IPS-15b (cell line): ENCODE measurements around the gene SCAMP5.

Source experiments
- H3K27me3 ChIP-seq: one replicate; pipeline ENCODE4 v1.6.1; 2013; ENCODE audit warnings: low read length; ENCODE audit not compliant: control insufficient read depth, insufficient read depth
- H3K36me3 ChIP-seq: one replicate; pipeline ENCODE4 v1.6.1; 2013; ENCODE audit warnings: low read length; ENCODE audit not compliant: control insufficient read depth, insufficient read depth
- H3K4me1 ChIP-seq: one replicate; pipeline ENCODE4 v1.6.1; 2013; ENCODE audit warnings: mild to moderate bottlenecking, low read length; ENCODE audit not compliant: control insufficient read depth, insufficient read depth
- H3K4me3 ChIP-seq: one replicate; pipeline ENCODE4 v1.5.1; 2013; ENCODE audit warnings: low read depth, low read length
- H3K9ac ChIP-seq: one replicate; pipeline ENCODE4 v1.6.1; 2013; ENCODE audit warnings: low read depth, mild to moderate bottlenecking, low read length
- H3K9me3 ChIP-seq: one replicate; pipeline ENCODE4 v1.6.1; 2013; ENCODE audit warnings: mild to moderate bottlenecking, low read length; ENCODE audit not compliant: control insufficient read depth, insufficient read depth

The SCAMP5 gene

GRCh38 chr15:74995182-74995778, at the start of gene SCAMP5:
Gene SCAMP5 (plus strand): TSS chr15:74995563. CDS start chr15:75011840, 16,277 bp downstream.
- H3K27me3 ChIP-seq = peaks cover 9% of the 10 kb centered on the region
- H3K9me3 ChIP-seq = no peaks in the 10 kb centered on the region
- peaks cover 7% of the 10 kb centered on the region for H3K4me1 ChIP-seq
- peaks cover 6% of the 10 kb centered on the region for H3K36me3 ChIP-seq
- peak within 1 kb of the TSS; percentile 61 for H3K9ac ChIP-seq
- H3K4me3 ChIP-seq = peak within 1 kb of the TSS; percentile 82

DNA sequence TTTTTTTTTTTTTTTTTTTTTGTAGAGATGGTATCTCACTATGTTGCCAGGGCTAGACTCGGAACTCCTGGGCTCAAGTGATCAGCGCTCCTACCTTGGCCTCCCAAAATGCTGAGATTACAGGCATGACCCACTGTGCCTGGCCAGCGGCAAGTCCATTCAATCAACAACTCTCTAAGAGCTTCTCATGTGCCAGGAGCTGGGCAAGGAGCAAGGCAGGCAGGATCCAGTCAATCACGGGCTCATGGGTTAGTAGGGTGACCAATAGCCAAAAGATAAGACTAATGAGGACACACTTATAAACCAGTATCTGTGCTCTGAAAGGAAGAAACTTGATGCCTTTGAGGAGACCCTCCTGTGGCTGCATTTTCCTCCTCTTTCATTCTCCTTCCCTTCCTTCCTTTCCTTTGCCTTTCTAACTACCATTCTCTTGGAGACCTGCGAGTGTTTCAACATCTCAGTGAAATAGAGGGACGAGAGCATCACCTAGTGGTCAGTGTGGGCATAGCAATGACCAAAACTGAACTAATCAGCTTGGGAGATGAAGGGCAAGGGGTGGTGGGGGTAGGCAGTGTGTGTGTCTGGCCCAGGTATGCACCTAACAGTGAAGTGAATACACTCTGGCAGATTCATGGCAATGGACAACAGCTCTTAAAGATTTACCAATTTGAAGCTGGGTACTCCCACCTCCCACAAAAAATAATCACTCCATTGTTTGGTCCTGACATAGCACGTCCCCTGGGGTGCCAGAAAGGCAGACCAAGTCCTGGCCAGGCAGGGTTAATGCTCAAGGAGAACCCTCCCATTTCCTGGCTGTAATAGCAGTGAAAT, 45.1 kb upstream of the SCAMP5 start:
- peaks cover 8% of the 10 kb centered on the region for H3K4me1 ChIP-seq
- no peaks in the 10 kb centered on the region for H3K9me3 ChIP-seq
- H3K36me3 ChIP-seq = peaks cover 3% of the 10 kb centered on the region
- H3K9ac ChIP-seq = no peak overlapping the region
- peaks cover 3% of the 10 kb centered on the region for H3K27me3 ChIP-seq
- H3K4me3 ChIP-seq = no peak overlapping the region

DNA sequence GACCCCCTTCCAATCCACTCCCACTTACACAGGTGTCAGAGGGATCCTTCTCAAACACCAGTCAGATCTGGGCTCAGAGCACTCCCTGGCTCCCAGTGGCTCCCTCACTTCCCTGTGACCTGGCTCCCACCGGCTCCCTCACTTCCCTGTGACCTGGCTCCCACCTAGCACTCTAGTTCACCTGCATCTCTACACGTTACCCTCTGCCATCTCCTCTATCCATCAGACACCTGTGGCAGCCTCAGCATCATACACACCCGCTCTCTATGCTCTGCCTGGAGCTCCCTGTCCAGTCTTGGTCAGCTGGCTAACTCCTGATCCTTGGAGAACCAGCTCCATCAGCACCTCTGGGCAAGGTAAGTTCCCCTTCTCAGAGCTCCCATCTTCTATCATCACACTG, 44.4 kb upstream of the SCAMP5 start:
- Histone ChIP-seq H3K36me3 (peaks cover 3% of the 10 kb centered on the region), H3K4me3 (no peak overlapping the region), H3K27me3 (peaks cover 9% of the 10 kb centered on the region), H3K9ac (no peak overlapping the region), H3K4me1 (peaks cover 8% of the 10 kb centered on the region), H3K9me3 (no peaks in the 10 kb centered on the region)

DNA sequence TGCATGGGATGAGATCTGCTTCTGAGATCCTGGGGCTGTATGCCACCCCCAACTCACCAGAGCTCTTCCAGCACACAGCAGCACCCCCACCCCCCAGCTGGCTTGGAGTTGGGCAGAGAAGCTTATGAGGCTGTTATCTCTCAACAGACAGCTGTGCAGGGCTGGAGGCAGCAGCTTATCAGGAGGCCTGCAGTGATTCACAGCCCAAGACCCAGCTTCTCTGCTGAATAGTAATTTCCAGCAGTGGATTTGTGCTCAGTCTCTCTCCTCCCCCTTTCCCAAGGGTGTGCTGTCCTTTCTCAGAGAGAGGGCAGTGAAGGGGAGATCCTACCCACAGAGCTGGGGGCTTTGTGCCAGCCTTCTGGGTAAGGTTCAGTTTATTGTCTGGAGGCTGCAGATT, 40.8 kb upstream of the SCAMP5 start:
- H3K9me3 ChIP-seq = no peaks in the 10 kb centered on the region
- H3K36me3 ChIP-seq = peaks cover 3% of the 10 kb centered on the region
- H3K4me3 ChIP-seq = peak overlapping the region; percentile 91
- H3K27me3 ChIP-seq = peaks cover 16% of the 10 kb centered on the region
- H3K4me1 ChIP-seq = peaks cover 8% of the 10 kb centered on the region
- peak overlapping the region; percentile 76 for H3K9ac ChIP-seq

- Histone ChIP-seq H3K27me3 (peaks cover 20% of the 10 kb centered on the region), H3K9ac (peak overlapping the region; percentile 76), H3K4me1 (peaks cover 8% of the 10 kb centered on the region), H3K36me3 (peaks cover 3% of the 10 kb centered on the region), H3K4me3 (peak overlapping the region; percentile 91), H3K9me3 (no peaks in the 10 kb centered on the region)
These were observed 40.3 kb upstream of the SCAMP5 start for GRCh38 chr15:74955017-74955416.

DNA sequence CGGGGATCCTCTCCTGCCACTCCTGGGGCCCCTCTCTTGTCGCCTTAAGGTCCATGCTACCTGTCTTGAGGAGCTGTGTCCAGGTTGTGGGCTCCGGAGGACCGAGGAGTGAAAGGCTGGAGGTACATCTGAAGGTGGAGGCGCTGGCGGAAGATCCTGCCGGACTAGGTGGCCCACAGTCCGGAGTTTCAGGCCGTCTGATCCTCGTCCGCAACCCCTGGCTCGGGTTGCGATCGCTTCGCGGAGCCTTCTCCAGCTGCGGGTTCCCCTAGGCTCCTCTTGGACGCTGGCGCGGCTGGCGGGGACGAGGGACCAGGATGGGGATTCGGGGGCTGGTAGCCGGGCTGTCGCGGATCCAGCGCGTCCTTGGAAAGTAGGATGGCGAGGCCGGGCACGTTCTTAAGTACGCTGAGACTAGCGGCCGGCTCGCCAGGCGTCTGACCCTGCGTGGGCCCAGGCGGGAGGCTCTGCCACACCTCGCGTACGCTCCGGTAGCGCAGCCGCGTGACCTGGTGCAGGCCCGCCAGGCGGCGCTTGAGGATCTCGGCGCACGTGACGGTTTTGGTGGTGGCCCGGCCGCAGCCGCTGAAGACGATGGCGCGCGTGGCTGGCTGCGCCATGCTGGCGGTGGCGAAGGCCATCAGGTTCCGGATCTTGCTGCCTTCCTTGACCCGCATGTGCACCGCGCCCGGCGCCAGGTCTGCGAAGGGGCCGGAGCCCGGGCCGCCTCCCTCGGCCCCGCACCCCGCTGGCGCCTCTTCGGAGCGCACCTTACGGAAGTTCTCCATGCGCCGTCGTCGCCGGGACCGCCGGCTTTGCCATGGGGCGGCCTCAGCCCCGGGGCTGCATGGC, 39.3 kb upstream of the SCAMP5 start:
- H3K4me1 ChIP-seq = no peaks in the 10 kb centered on the region
- peaks cover 25% of the 10 kb centered on the region for H3K27me3 ChIP-seq
- H3K36me3 ChIP-seq = peaks cover 3% of the 10 kb centered on the region
- H3K9me3 ChIP-seq = no peaks in the 10 kb centered on the region
- H3K4me3 ChIP-seq = peak overlapping the region; percentile 91
- peak overlapping the region; percentile 85 for H3K9ac ChIP-seq

DNA sequence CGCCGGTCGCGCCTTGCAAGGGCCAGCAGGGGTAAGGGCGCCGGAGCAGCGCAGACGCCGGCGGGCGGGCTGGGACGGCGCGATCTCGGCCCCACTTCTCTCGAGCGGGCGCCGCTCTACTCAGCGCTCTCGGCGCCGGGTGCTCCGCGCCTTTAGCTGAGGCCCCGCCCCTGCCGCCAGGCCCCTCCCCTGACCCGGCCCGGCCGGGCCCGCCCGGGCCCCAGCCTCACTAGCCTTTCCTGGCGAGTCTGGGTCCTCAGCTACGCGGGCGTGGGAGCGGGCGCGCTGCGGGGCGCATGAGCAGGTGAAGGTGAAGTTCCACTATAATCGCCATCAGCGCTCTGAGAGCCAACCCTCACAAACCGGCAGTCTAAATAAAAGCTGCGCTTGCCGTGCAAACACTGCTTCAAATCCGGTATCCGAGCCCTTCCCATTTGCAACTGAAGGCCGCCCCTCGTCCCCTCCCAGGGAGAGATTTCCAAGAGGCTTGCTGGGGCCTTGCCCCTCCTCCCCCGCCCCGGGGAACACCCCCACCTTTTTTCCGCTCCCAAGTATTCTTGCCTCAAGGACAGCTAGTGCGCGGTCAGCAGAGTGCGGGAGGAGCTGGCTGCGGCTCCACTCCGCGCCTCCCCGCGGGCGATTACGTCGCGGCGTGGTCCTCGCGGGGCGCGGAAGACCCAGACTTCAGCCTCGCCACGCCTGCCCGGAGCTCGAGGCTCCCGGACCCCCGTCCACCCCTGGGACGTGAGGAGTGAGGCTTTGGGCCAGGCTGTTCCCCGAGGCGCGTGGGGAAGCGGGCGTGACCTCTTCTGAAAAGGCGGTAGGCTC, 38.5 kb upstream of the SCAMP5 start, which contains the start of gene RPP25:
Gene RPP25 (minus strand): TSS at position 125 of the 828 bp plus-strand sequence. CDS start 189 bp downstream, outside the sequence.
- Histone ChIP-seq H3K9me3 (no peaks in the 10 kb centered on the region), H3K4me3 (peak within 1 kb of the TSS; percentile 91), H3K9ac (peak within 1 kb of the TSS; percentile 85), H3K36me3 (peaks cover 3% of the 10 kb centered on the region), H3K27me3 (peaks cover 25% of the 10 kb centered on the region), H3K4me1 (no peaks in the 10 kb centered on the region)

DNA sequence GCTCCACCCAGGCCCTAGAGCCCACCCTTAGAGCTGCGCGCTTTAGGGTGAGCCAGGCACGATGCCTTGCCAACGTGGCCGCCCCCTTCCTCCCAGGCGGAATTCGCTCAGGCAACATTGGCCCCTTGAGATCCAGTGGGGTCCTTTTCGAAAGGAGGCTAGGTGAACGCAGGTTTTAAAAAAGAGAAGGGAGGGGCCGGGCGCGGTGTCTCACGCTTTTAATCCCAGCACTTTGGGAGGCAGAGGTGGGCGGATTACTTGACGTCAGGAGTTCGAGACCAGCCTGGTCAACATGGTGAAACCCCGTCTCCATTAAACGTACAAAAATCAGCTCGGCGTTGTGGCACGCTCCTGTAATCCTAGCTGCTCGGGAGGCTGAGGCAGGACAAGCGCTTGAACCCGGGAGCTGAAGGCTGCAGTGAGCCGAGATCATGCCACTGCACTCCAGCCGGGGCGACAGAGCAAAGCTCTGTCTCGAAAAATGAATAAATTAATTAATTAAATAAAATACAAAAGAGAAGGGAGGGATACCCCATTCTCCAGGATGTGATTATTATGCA, 37.8 kb upstream of the SCAMP5 start:
- Histone ChIP-seq H3K27me3 (peaks cover 25% of the 10 kb centered on the region), H3K4me3 (peak overlapping the region; percentile 91), H3K9me3 (no peaks in the 10 kb centered on the region), H3K9ac (peak overlapping the region; percentile 70), H3K36me3 (peaks cover 3% of the 10 kb centered on the region), H3K4me1 (no peaks in the 10 kb centered on the region)

- Histone ChIP-seq H3K9ac (no peak overlapping the region), H3K4me3 (peak overlapping the region; percentile 91), H3K4me1 (no peaks in the 10 kb centered on the region), H3K27me3 (peaks cover 25% of the 10 kb centered on the region), H3K9me3 (no peaks in the 10 kb centered on the region), H3K36me3 (peaks cover 3% of the 10 kb centered on the region)
These were observed 36.9 kb upstream of the SCAMP5 start for GRCh38 chr15:74958320-74958907.

DNA sequence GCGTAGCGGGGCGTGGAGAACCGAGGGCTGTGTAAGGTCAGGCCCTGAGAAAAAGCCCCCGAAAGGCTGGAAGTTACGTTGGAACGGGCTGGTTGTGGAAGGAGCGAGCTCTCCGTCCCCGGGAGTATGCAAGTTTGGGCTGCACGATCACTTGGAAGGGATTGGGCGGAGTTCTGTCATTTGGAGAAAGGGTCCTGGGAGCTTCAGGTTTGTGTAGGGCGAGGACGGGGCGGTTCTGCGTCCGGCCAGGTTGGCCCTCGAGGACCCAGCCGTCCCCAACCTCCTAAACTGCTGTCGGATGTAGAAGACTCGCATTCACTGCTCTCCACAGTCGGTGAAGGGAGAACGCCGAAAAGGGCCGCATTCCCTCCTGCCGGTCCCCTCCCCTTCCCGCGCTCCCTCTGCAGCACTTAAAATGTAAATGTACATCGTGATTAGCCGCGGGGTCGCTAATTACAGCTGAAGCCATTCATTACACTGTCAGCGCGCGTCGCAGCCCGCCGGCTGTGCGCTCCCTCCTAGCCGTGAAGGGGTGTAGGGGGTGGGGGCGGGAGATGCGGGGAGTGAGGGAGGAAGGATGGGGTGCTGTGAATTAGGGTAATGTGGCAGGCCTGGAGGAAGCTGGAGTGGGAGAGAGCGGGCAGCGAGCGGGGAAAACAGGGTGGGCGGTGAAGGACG, 36.3 kb upstream of the SCAMP5 start:
- no peaks in the 10 kb centered on the region for H3K4me1 ChIP-seq
- H3K9me3 ChIP-seq = no peaks in the 10 kb centered on the region
- H3K9ac ChIP-seq = no peak overlapping the region

More for the DNA sequence above, 36.3 kb upstream of the SCAMP5 start:
- Histone ChIP-seq H3K4me3 (peak overlapping the region; percentile 91), H3K36me3 (peaks cover 3% of the 10 kb centered on the region), H3K27me3 (peaks cover 25% of the 10 kb centered on the region)
